NB4 (cell line): Measurements from ENCODE around the gene MSI2.

Experiments
- CTCF ChIP-seq: IDR thresholded peaks from one replicate; pipeline ENCODE4 v1.5.1; 2012; ENCODE audit warnings: low read depth, low read length
- MYC ChIP-seq: IDR thresholded peaks from 2 replicates; pipeline ENCODE4 v1.6.1; 2011; ENCODE audit warnings: low read depth, low read length
- POLR2A ChIP-seq: IDR thresholded peaks from 2 replicates; pipeline ENCODE4 v1.6.1; 2011; ENCODE audit warnings: mild to moderate bottlenecking; ENCODE audit not compliant: insufficient read length; ENCODE audit errors: extremely low read depth

DNA sequence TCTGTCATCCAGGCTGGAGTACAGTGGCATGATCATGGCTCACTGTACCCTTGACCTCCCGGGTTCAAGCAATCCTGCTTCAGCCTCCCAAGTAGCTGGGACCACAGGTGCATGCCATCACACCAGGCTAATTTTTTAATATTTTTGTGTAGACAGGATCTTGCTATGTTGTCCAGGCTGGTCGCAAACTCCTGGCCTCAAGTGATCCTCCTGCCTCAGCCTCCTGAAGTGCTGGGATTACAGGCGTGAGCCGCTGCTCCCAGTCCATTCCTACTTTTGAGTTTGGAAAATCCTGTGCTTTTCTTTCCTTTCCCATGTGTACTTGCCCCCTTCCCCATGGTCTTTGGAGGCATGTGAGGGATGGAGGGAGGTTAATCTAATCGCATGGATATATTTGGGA is 60.0 kb downstream of the MSI2 start:
- no peak for TF ChIP-seq CTCF
- no peak for TF ChIP-seq MYC
- no peak for TF ChIP-seq POLR2A
